MV-4-11 (cell line): Measurements from ENCODE around the gene TOM1.
A peak's percentile ranks its signal among the peaks of the same experiment; 100 is the strongest.

Experiments used
- DNase-seq: peaks from one replicate; lab custom pipeline; 2025; lab: John Stamatoyannopoulos, UW

The TOM1 gene

GRCh38 chr22:35396622-35397021, 96.9 kb downstream of the TOM1 start:
- DNase-seq, result peak; percentile 72

- DNase-seq, result peak; percentile 14
These were observed 97.6 kb downstream of the TOM1 start for GRCh38 chr22:35397095-35397904.
